ENCODE results near the gene FGD6. TPM values are rescaled to one million over a fixed set of nuclear protein-coding genes. Genes with fewer than 3 reads are reported as not detected.
"Not testable (repeated sequence)": the region's sequence is repeated elsewhere in the genome, so short reads cannot be mapped to it uniquely, and the experiment has no call there.

Gene FGD6
- total RNA-seq, 1 donor from 2014 or later = 11.9 TPM

DNA sequence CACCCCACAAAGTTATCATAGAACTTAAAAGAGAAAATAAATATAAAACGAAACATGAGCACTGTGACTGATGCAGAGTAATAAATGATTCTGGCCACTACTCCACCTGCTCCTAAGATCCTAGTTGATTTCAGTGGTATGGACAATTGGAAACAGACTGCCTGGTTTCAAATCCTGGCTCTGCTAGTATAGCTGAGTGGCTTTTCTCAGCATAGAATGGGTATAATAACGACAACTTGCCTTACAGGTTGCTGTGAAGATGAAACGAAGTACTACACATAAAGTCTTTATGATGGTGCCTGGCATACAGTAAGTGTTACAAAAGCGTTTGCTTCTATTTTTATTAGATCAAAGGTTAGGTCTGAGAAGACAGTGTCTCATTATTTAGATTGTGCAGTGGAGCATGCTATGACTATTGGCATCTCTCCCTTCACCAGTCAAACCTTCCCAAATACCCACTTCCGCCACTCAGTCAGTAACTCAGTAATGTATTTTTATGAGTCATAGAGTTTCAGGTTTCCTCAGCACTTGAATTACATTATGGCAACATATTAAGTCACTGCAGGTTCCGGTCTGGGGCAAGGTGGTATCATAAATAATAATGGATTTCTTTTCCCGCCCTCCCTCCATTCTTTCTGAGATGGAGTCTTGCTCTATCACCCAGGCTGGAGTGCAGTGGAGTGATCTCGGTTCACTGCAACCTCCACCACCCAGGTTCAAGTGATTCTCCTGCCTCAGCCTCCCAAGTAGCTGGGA, 114.2 kb downstream of the FGD6 start:
- no peaks in the 10 kb centered on the region for H3K9me3 Mint-ChIP-seq (ENCODE audit: unreplicated experiment)
- H3K27ac Mint-ChIP-seq (ENCODE audit: unreplicated experiment) = peak overlapping the region; percentile 61
- no peak overlapping the region for H3K4me3 Mint-ChIP-seq (ENCODE audit: unreplicated experiment)
- H3K4me1 Mint-ChIP-seq (ENCODE audit: unreplicated experiment) = peaks cover 18% of the 10 kb centered on the region
- peaks cover 31% of the 10 kb centered on the region for H3K36me3 Mint-ChIP-seq (ENCODE audit: unreplicated experiment)
- TF ChIP-seq CTCF (IDR thresholded peaks at IDR 0.05) = no peak
- no peaks in the 10 kb centered on the region for H3K27me3 Mint-ChIP-seq (ENCODE audit: unreplicated experiment)
- no peak for DNase-seq (ENCODE audit: extremely low spot score, unreplicated experiment)

GRCh38 chr12:95101957-95102356, 115.3 kb downstream of the FGD6 start:
- H3K4me3 Mint-ChIP-seq (ENCODE audit: unreplicated experiment); H3K27ac Mint-ChIP-seq (ENCODE audit: unreplicated experiment); DNase-seq (ENCODE audit: extremely low spot score, unreplicated experiment); H3K9me3 Mint-ChIP-seq (ENCODE audit: unreplicated experiment); H3K27me3 Mint-ChIP-seq (ENCODE audit: unreplicated experiment): not testable (repeated sequence)
- Mint-ChIP-seq H3K4me1 (ENCODE audit: unreplicated experiment) (peaks cover 21% of the 10 kb centered on the region), H3K36me3 (ENCODE audit: unreplicated experiment) (peaks cover 21% of the 10 kb centered on the region)

GRCh38 chr12:95100264-95101190, 116.7 kb downstream of the FGD6 start:
- no peak overlapping the region for H3K4me3 Mint-ChIP-seq (ENCODE audit: unreplicated experiment)
- no peak overlapping the region for H3K27ac Mint-ChIP-seq (ENCODE audit: unreplicated experiment)
- H3K36me3 Mint-ChIP-seq (ENCODE audit: unreplicated experiment) = peaks cover 21% of the 10 kb centered on the region
- peaks cover 24% of the 10 kb centered on the region for H3K4me1 Mint-ChIP-seq (ENCODE audit: unreplicated experiment)
- H3K9me3 Mint-ChIP-seq (ENCODE audit: unreplicated experiment) = no peaks in the 10 kb centered on the region
- no peaks in the 10 kb centered on the region for H3K27me3 Mint-ChIP-seq (ENCODE audit: unreplicated experiment)
- TF ChIP-seq CTCF (IDR thresholded peaks at IDR 0.05) = no peak
- DNase-seq (ENCODE audit: extremely low spot score, unreplicated experiment) = no peak

DNA sequence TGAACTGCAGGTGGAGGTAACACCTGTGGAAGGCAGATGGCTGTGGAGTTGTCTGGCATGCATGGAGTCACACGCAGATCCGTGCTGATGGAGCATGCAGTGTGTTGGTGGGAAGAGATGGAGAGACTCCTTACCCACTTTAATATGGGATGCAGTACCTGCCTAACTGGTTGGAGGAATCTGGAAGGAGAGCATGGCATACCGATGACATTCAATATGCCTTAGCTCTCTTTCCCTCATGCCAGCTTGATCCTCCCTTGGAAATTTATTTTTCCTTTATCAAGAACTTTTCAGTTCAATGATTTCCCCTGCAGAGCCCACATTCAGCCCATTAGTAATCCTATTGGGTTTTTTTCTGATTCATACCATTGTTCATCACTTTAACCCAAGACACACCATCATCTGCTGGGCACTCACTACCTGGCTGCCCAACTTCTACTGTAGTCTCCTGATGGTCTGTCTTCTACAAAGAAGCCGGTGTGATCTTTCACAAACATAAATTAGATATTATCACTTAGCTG, 117.9 kb downstream of the FGD6 start:
- no peak for TF ChIP-seq CTCF (IDR thresholded peaks at IDR 0.05)
- DNase-seq (ENCODE audit: extremely low spot score, unreplicated experiment) = no peak
- Mint-ChIP-seq H3K27ac (ENCODE audit: unreplicated experiment) (no peak overlapping the region), H3K36me3 (ENCODE audit: unreplicated experiment) (peaks cover 16% of the 10 kb centered on the region), H3K27me3 (ENCODE audit: unreplicated experiment) (no peaks in the 10 kb centered on the region), H3K9me3 (ENCODE audit: unreplicated experiment) (no peaks in the 10 kb centered on the region), H3K4me3 (ENCODE audit: unreplicated experiment) (no peak overlapping the region), H3K4me1 (ENCODE audit: unreplicated experiment) (peaks cover 24% of the 10 kb centered on the region)

- no peak for DNase-seq (ENCODE audit: extremely low spot score, unreplicated experiment)
- Mint-ChIP-seq H3K27me3 (ENCODE audit: unreplicated experiment) (no peaks in the 10 kb centered on the region), H3K27ac (ENCODE audit: unreplicated experiment) (no peak overlapping the region), H3K9me3 (ENCODE audit: unreplicated experiment) (no peaks in the 10 kb centered on the region), H3K4me1 (ENCODE audit: unreplicated experiment) (peaks cover 10% of the 10 kb centered on the region), H3K36me3 (ENCODE audit: unreplicated experiment) (peaks cover 27% of the 10 kb centered on the region), H3K4me3 (ENCODE audit: unreplicated experiment) (no peak overlapping the region)
- TF ChIP-seq CTCF (IDR thresholded peaks at IDR 0.05) = no peak
Observed at GRCh38 chr12:95096852-95097251, 120.4 kb downstream of the FGD6 start.
